HG03457 (cell line): Measurements from ENCODE around the gene TRPM5.

Source experiments
- ATAC-seq: cut with Tn5 transposase; IDR thresholded peaks from one replicate; pipeline ENCODE4 v1.9.1; 2021; ENCODE audit warnings: moderate number of reproducible peaks; ENCODE audit not compliant: unreplicated experiment

Gene TRPM5

GRCh38 chr11:2471048-2471803, 26.9 kb upstream of the TRPM5 start:
- ATAC-seq: no peak

- no peak for ATAC-seq
Observed at GRCh38 chr11:2470495-2470894, 26.2 kb upstream of the TRPM5 start.

- ATAC-seq: no peak
Observed at GRCh38 chr11:2468363-2469235, 24.3 kb upstream of the TRPM5 start.

GRCh38 chr11:2467695-2468055, 23.4 kb upstream of the TRPM5 start:
- ATAC-seq: no peak

GRCh38 chr11:2466869-2467694, 22.8 kb upstream of the TRPM5 start:
- no peak for ATAC-seq

GRCh38 chr11:2466069-2466801, 21.9 kb upstream of the TRPM5 start:
- no peak for ATAC-seq

- ATAC-seq: no peak
Observed at GRCh38 chr11:2465202-2466068, 21.1 kb upstream of the TRPM5 start.

- ATAC-seq: no peak
Observed at GRCh38 chr11:2464451-2465165, 20.3 kb upstream of the TRPM5 start.

GRCh38 chr11:2463766-2464277, 19.5 kb upstream of the TRPM5 start:
- ATAC-seq: no peak

GRCh38 chr11:2462986-2463765, 18.9 kb upstream of the TRPM5 start:
- no peak for ATAC-seq

GRCh38 chr11:2462543-2462985, 18.2 kb upstream of the TRPM5 start:
- no peak for ATAC-seq

GRCh38 chr11:2461956-2462542, 17.7 kb upstream of the TRPM5 start:
- ATAC-seq: no peak

GRCh38 chr11:2461253-2461955, 17.1 kb upstream of the TRPM5 start:
- no peak for ATAC-seq

GRCh38 chr11:2460540-2461252, 16.4 kb upstream of the TRPM5 start:
- ATAC-seq: no peak

GRCh38 chr11:2459796-2460531, 15.7 kb upstream of the TRPM5 start:
- no peak for ATAC-seq
